COLO668 (cell line): ENCODE measurements around the gene XRCC2.
"Not testable (repeated sequence)": the region's sequence is repeated elsewhere in the genome, so short reads cannot be mapped to it uniquely, and the experiment has no call there.

ENCODE experiments used
- DNase-seq: peaks from one replicate; lab custom pipeline; 2025; ENCODE audit not compliant: unreplicated experiment; lab: John Stamatoyannopoulos, UW

Gene XRCC2

GRCh38 chr7:152675759-152676636 lies at the start of gene XRCC2:
Gene XRCC2 (minus strand): TSS chr7:152676141. CDS start chr7:152676079, 62 bp downstream.
- DNase-seq = peak; percentile 94

- no peak for DNase-seq
Observed at GRCh38 chr7:152723364-152723763, 47.4 kb upstream of the XRCC2 start.

GRCh38 chr7:152712412-152713042 lies 36.6 kb upstream of the XRCC2 start:
- DNase-seq = not testable (repeated sequence)

- no peak for DNase-seq
Observed at GRCh38 chr7:152711444-152711944, 35.6 kb upstream of the XRCC2 start.

GRCh38 chr7:152710153-152710442 lies 34.2 kb upstream of the XRCC2 start:
- no peak for DNase-seq

- no peak for DNase-seq
Observed at GRCh38 chr7:152709287-152710152, 33.6 kb upstream of the XRCC2 start.

GRCh38 chr7:152704796-152705384 lies 28.9 kb upstream of the XRCC2 start:
- DNase-seq = no peak

GRCh38 chr7:152699079-152699478 lies 23.1 kb upstream of the XRCC2 start:
- no peak for DNase-seq

- DNase-seq = not testable (repeated sequence)
Observed at GRCh38 chr7:152697268-152697974, 21.5 kb upstream of the XRCC2 start.

- DNase-seq = not testable (repeated sequence)
Observed at GRCh38 chr7:152692196-152692595, 16.3 kb upstream of the XRCC2 start.

- DNase-seq = no peak
Observed at GRCh38 chr7:152683297-152683696, 7.4 kb upstream of the XRCC2 start.

GRCh38 chr7:152677808-152678670 lies 2.1 kb upstream of the XRCC2 start:
- DNase-seq = peak; percentile 67

- DNase-seq = peak; percentile 49
Observed at GRCh38 chr7:152674860-152675758, 832 bp downstream of the XRCC2 start.

GRCh38 chr7:152673897-152674296 lies 2.0 kb downstream of the XRCC2 start:
- DNase-seq = no peak

GRCh38 chr7:152672626-152673025 lies 3.3 kb downstream of the XRCC2 start:
- DNase-seq = no peak

GRCh38 chr7:152669758-152670157 lies 6.2 kb downstream of the XRCC2 start:
- DNase-seq = no peak

- DNase-seq = no peak
Observed at GRCh38 chr7:152668975-152669374, 7.0 kb downstream of the XRCC2 start.

GRCh38 chr7:152667958-152668357 lies 8.0 kb downstream of the XRCC2 start:
- DNase-seq = no peak
